GM21423 (cell line): ENCODE measurements around the gene PRLR.

ENCODE experiments used
- ATAC-seq: cut with Tn5 transposase; IDR thresholded peaks from one replicate; pipeline ENCODE4 v1.9.1; 2021; ENCODE audit warnings: mild to moderate bottlenecking, moderate library complexity; ENCODE audit not compliant: unreplicated experiment

PRLR gene

DNA sequence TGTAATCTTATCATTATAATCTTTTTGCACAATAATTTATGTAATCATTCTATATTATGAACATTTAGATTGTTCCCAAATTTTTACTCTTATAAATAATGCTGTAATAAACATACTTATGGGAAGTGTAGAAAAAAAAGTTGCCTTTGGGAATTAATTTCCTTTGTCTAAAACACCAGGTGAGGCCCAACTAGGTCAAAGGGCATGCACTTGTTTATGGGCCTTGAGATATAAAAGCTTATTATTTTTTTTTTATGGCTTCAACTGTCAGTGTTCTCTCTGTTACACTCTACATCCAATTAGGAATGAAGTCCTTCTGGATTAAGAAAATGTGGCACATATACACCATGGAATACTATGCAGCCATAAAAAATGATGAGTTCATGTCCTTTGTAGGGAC lies 6.5 kb upstream of the PRLR start:
- ATAC-seq, result no peak

- no peak for ATAC-seq
Measured at GRCh38 chr5:35233601-35234000, 3.3 kb upstream of the PRLR start.

DNA sequence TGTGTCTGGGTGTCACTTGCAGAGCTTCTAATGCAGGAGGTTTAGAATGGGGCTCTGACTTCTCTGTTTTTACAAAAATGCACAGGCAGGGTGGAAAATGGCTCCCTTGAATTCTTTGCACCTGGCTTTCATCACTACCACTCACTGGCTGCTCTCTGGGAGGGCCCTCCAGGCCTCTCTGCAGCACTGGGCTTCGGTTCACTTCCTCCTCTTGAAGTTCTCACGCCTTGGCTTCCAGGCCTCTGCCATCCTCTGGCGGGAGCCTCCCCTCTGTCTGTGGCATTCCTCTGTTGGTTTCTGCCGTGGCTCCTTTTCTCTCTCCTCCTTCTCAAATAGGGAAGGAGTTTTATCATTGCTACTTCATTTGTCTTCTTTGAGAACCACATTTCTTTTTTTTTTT lies 2.8 kb upstream of the PRLR start:
- no peak for ATAC-seq

- no peak for ATAC-seq
Measured at GRCh38 chr5:35232124-35232523, 1.8 kb upstream of the PRLR start.

- ATAC-seq, result peak; percentile 65
Measured at GRCh38 chr5:35229076-35230037, 930 bp downstream of the PRLR start.

DNA sequence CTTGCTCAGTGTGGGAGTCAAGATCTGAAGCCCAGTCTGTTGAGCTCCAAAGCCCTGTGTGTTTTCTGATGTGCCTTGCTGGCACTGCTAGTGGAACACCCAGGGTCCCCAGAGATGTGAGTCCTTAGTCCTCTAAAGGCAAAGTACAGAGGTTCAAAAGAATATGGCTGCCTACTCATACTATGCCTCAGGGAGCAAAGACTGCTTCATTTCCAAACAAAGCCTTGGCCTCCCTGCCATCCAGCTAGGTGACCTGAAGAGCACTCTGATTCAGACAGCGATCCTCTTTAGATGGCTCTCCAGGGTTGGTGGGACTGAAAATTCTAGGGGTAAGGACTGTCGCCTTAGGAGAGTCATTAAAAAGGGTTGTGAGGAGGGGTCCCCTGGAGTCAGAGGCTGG lies 2.0 kb downstream of the PRLR start:
- ATAC-seq, result no peak

DNA sequence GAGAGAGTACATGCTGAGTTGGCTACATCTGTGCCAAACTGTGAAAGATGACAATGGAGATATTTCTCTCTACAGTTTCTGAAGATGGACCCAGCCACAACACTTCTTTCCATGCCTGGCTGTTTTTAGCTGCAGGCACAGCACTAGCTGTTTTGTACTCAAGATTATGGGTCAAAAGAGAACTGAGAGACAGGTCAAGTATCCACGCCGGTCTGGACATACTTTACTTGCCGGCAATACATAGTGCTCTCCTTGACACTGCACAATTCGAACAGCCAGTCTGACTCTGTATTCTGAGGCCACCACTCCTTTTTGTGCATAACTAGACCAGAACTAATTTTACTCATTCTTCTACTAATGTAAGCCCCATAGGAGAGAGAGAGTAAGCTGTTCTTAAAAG lies 2.6 kb downstream of the PRLR start:
- ATAC-seq, result no peak

DNA sequence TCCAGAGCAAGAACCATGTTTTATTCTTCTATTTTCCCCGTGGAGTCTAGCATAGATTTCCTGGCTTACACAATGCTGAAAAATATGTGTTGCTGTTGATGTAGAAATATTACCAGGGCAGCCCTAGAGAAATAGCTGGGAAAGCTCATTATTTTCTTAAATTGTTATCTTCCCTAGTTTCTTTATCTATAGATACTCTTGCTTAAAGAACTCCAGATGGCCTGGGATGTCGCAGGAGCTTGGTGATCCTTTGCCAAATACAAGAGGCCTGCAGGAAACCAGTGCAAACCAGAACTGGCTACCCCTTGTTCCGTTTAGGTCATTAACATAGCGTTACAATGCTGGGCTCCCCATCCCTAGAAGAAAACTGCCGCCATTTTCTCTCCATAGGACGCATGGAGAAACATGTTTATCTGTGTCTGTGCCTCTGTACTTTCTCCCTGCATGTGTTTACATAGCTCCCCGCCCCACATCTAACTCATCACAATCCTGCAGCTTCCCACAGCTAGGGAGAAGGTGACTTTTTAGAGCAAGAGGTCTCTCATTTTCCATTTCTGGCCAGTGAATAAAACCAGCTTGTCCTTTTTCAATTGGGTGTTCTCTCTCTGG lies 6.4 kb downstream of the PRLR start:
- no peak for ATAC-seq

- no peak for ATAC-seq
Measured at GRCh38 chr5:35220967-35221366, 9.3 kb downstream of the PRLR start.

GRCh38 chr5:35218981-35219380 lies 11.3 kb downstream of the PRLR start:
- no peak for ATAC-seq

DNA sequence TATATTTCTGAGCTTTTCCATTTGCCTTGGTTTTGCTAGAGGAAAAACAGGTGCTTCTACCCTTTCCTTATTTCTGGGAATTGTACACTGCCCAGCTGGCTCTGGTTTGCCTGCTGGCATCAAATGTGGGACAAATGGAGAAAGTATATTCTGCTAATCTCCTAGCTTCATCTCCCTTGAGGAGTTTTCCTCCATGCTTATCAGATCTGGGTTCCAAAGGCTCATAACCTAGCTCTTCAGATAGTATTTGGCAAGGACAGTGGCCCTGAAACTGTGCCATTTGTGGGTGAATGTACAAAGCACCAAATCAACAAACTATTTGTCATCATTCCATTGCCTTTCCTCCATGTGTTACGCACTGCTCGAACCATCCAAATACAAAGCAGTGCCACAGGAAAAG lies 16.2 kb downstream of the PRLR start:
- ATAC-seq, result no peak

DNA sequence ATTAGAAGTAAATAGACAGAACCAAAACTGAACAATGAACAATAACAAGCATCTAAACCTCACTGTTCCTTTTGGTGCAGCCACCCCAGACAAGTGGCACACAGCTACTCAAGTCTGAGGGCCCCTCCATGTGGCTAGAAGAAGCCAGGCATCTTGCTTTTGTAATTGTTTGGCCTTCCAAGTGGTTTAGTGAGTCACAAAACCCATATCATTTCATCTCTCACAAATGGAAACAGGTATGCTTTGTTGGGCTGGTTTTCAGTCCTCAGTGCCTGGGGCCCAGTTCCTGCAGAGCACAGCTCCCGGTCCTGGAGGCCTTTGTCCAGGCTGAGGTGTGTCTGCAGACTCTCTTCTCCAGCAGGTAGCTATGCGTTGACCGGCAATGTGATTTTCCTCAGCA lies 16.7 kb downstream of the PRLR start:
- ATAC-seq, result no peak

DNA sequence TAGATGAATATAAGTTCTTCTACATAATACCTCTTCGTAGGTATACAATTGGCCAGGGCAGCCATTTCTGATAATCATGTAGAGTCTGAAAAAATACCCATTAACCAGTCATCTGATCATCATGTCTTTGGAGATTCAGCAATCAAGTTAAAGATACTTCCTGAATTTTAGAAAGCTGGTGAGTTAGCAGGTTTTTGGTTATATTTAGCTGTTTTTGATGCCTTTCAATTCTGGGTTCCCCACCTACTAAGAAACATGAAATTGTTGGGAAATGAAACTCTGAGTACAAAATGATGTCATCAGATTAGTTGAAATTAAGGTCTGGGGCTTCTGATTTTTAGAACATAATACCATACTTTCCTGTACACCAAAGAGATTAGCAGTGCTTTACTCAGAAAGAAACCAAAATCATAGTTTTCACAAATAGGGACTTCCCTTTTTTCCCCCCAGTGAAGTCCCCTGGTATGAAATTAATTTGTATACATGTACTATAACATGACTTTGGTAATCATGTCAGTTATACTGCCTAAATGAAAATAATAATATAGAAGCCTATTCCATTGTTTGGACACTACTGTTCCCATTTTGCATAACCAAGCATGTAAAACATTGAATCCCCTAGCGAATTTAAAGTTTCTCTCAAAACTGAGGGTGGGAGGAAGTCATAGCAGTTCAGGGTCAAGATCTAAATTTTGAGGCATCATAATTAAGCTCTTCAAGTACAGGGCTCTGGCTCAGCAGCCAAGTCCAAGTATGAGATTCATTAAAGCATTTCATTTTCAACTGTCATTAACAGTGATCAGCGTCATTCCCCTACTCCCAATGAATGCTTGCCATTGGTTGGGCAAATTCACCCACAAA lies 17.9 kb downstream of the PRLR start:
- ATAC-seq, result peak; percentile 66

GRCh38 chr5:35209862-35210261 lies 20.4 kb downstream of the PRLR start:
- no peak for ATAC-seq

DNA sequence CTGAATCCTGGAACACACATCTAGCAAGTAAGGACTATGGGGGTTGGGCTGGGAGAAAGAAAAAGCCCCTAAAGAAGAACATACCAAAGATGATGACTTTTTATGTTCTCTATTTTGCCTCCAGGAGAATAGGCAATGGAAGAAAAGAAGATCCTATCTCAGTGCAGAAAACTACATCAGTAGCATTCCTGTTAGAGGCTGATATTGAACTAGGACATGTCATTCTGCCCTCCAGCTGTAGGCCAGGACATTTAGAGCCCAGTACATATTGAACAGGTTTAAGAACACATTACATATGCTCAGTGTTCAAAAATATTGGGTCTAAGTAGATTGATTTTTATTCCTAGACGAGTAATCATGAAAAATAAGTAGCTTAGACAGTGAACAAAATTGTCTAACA lies 24.7 kb downstream of the PRLR start:
- no peak for ATAC-seq

GRCh38 chr5:35205186-35205585 lies 25.1 kb downstream of the PRLR start:
- no peak for ATAC-seq

- no peak for ATAC-seq
Measured at GRCh38 chr5:35203403-35203802, 26.9 kb downstream of the PRLR start.

DNA sequence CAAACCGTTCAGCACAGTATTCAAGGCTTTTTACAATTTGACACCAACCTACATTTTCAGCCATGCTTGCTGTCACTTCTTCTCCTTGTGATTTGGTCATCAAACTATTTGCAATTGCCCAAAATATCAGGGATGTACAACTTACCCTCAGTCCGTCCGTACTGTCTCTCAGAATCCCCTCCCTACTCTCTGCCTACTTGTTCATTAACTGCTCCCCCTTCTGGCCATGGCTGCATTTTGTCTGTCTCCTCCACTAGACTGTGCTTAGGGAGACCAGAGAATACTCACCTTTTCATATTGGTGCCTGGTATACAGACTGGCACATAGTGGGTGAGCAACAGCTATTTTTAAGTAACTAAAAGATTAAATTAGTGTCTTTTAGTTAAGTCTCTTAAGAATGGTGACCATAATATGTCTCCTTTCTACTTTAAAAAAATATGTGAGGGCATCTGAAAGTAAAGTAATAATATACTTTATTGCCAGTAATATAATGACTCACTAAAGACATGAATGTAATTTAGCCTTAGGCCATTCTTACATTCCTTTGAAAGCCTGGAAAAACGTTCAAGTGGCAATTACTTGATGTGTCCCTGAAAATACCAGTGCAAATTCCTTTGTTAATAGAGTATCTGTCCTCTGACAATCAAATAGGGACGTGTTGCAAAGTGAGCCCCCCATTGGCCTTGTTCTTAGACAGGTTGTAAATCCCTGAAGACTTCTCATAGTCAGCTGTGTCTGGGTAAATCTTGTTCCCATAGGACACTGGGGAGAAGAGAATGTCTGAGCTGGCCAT lies 27.8 kb downstream of the PRLR start:
- ATAC-seq, result no peak

DNA sequence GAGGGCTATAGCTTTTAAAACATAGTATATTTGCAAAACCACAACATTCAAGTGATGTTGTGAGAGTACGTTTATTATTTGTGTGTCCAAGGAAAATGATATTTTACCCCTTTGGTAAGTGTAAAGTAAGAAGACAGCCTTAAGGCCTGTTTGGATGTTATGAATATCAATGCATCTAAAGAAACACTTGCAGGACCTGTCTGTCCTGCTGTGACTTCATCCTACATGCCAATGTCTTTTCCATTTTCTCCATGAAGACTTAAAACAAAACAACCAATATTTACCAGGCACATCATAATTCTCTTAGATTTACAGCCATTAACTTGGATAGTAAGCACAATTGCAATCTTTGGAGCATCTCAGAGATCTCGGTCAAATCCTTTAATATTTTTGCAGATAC lies 29.0 kb downstream of the PRLR start:
- no peak for ATAC-seq

- no peak for ATAC-seq
Measured at GRCh38 chr5:35199886-35200285, 30.4 kb downstream of the PRLR start.

GRCh38 chr5:35198686-35199085 lies 31.6 kb downstream of the PRLR start:
- no peak for ATAC-seq
